Heart left ventricle (tissue), 16 donors: ENCODE measurements around the gene PATJ. TPM values are rescaled to one million over a fixed set of nuclear protein-coding genes. Genes with fewer than 3 reads are reported as not detected.
A peak's percentile ranks its signal among the peaks of the same experiment; 100 is the strongest.

ENCODE experiments used
- ATAC-seq, 4 donors: fragments of 200-7000 bp; cut with Tn5 transposase; one replicate each; pipeline ENCODE4 v1.9.1; 2020 to 2022; ENCODE audit warnings: moderate library complexity in 4 of 4, mild to moderate bottlenecking in 3 of 4, moderate number of reproducible peaks in 1 of 4
- DNase-seq, 5 donors: peaks; one replicate each; pipeline ENCODE4 v3.0.0-alpha.2; 2020
- H3K27ac ChIP-seq, 12 donors: fragments of 200-600 bp; sonication (generic) in 4 of 12; one replicate each; pipeline versions ENCODE4 v1.5.0 to v1.8.0; 2016 to 2022; ENCODE audit warnings: mild to moderate bottlenecking in 2 of 12
- H3K27me3 ChIP-seq, 9 donors: fragments of 200-600 bp; sonication (generic) in 2 of 9; one replicate each; pipeline versions ENCODE4 v1.5.1 to v1.8.0; 2016 to 2022; ENCODE audit warnings: mild to moderate bottlenecking in 3 of 9
- H3K36me3 ChIP-seq, 9 donors: fragments of 200-600 bp; sonication (generic) in 2 of 9; one replicate each; pipeline versions ENCODE4 v1.5.0 to v1.8.0; 2018 to 2022; ENCODE audit warnings: mild to moderate bottlenecking in 2 of 9
- H3K4me1 ChIP-seq, 12 donors: fragments of 200-600 bp; sonication (generic) in 4 of 12; one replicate each; pipeline versions ENCODE4 v1.5.0 to v1.8.0; 2016 to 2022; ENCODE audit warnings: mild to moderate bottlenecking in 3 of 12
- H3K4me3 ChIP-seq, 12 donors: fragments of 200-600 bp; sonication (generic) in 4 of 12; one replicate each; pipeline versions ENCODE4 v1.5.0 to v1.8.0; 2017 to 2022; ENCODE audit warnings: mild to moderate bottlenecking in 9 of 12, moderate library complexity in 4 of 12
- H3K9me3 ChIP-seq, 12 donors: fragments of 200-600 bp; sonication (generic) in 4 of 12; one replicate each; pipeline versions ENCODE4 v1.5.0 to v1.8.0; 2016 to 2022; ENCODE audit warnings: mild to moderate bottlenecking in 1 of 12
- POLR2A ChIP-seq, 2 donors: fragments of 450-650 bp; IDR thresholded peaks; one replicate each; pipeline ENCODE4 v1.6.1; 2017; ENCODE audit warnings: antibody characterized with exemption in 2 of 2, mild to moderate bottlenecking in 2 of 2, moderate library complexity in 2 of 2
- WGBS, 4 donors: extraction: QIAGEN DNeasy Blood & Tissue Kit in 2 of 4; methylation state at CpG; one replicate each; pipeline versions ENCODE4 v1.1.5 to v1.1.7; 2013 to 2018; 5-methylcytosine and 5-hydroxymethylcytosine counted together
- intact Hi-C, 10 donors: fragments of 100-400 bp; cut with DNase I; formaldehyde crosslinking; loops; one replicate each; pipeline versions ENCODE4 v1.11.1 to v1.14.2; 2022
- polyA plus RNA-seq, 2 donors: library from polyadenylated mRNA; stranded (reverse); fragments of 200-250 nt; gene quantifications; one replicate each; pipeline ENCODE4 v1.2.3, GENCODE V29; 2013
- total RNA-seq, 9 donors: library from RNA; depleted of rRNA in 2 of 9; stranded (reverse); fragments of >200 nt in 2 of 9; fragmentation: NEBNext Ultra II Directional in 3 of 9; extraction: Animal tissue kit (Norgen Biotek cat#: 25700) in 3 of 9; gene quantifications; one replicate each; pipeline versions ENCODE4 v1.1.0 to v1.2.4, GENCODE V29; 2016 to 2023
- TF ChIP-seq, protein P1 (sequence below), 12 donors: fragments of 200-600 bp; sonication (generic) in 4 of 12; IDR thresholded peaks; one replicate each; pipeline versions ENCODE4 v1.5.0 to v1.8.0; 2018 to 2022; ENCODE audit warnings: antibody characterized with exemption in 12 of 12, mild to moderate bottlenecking in 5 of 12
- donor health status: ischemic (EF 13 %, LVEDD 7.1; RV severe dilation, severe dysfunction).
- donor health status: healthy with polysubstance abuse.
- donor health status: DM: no; HTN: yes; CAD: no.
- donor health status: DM: no; HTN: no; CAD: no.
- donor health status: ischemic (EF 25% LVEDD 6.9; RV normal size, moderate dysfunction).
- donor health status: ischemic (EF 25% LVEDD 5.7; RV mildly dilated, moderate dysfunction).
- donor health status: healthy.
- donor health status: DM: yes; HTN: yes; CAD: no.
- donor health status: ischemic (EF 35%, LVEDD 5.7; RV mildly dilated, moderate dysfunction).
- donor health status: nonischemic (EF 11% LVEDD 7.7; RV severe dilation, severe dysfunction).
- donor health status: DM: yes; HTN: yes; CAD: no.
- donor health status: PGD.
- donor health status: ischemic (EF 29% LVEDD 5.4; RV normal size, mild dysfunction).
- donor health status: nonischemic (EF 23%, LVEDD 6.1; RV moderate dilation, normal function).

Gene PATJ
- total and polyA plus RNA-seq, 11 donors, result 6.6 to 190 (median 105) TPM

- no peak overlapping the region for H3K4me3 ChIP-seq
- no peaks in the 10 kb centered on the region for H3K27me3 ChIP-seq
- H3K9me3 ChIP-seq, result no peaks in the 10 kb centered on the region
- no peak overlapping the region for H3K27ac ChIP-seq
- H3K36me3 ChIP-seq, result peaks cover 0 to 9% (median 0%) of the 10 kb centered on the region in 9 donors
- DNase-seq, result no peak
- WGBS, 4 donors, result 66 to 70% (median 67%) methylated on average over 6 of the region's 6 CpGs
- no peak for TF ChIP-seq POLR2A (IDR thresholded peaks at IDR 0.05)
- TF ChIP-seq, protein P1, sequence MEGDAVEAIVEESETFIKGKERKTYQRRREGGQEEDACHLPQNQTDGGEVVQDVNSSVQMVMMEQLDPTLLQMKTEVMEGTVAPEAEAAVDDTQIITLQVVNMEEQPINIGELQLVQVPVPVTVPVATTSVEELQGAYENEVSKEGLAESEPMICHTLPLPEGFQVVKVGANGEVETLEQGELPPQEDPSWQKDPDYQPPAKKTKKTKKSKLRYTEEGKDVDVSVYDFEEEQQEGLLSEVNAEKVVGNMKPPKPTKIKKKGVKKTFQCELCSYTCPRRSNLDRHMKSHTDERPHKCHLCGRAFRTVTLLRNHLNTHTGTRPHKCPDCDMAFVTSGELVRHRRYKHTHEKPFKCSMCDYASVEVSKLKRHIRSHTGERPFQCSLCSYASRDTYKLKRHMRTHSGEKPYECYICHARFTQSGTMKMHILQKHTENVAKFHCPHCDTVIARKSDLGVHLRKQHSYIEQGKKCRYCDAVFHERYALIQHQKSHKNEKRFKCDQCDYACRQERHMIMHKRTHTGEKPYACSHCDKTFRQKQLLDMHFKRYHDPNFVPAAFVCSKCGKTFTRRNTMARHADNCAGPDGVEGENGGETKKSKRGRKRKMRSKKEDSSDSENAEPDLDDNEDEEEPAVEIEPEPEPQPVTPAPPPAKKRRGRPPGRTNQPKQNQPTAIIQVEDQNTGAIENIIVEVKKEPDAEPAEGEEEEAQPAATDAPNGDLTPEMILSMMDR (IDR thresholded peaks at IDR 0.05), result no peak
- H3K4me1 ChIP-seq, result peaks cover 0 to 17% (median 0%) of the 10 kb centered on the region in 12 donors
- ATAC-seq, result no peak
- intact Hi-C loops, result no loop called here
These were observed 280.2 kb downstream of the PATJ start for GRCh38 chr1:62022382-62022983.

DNA sequence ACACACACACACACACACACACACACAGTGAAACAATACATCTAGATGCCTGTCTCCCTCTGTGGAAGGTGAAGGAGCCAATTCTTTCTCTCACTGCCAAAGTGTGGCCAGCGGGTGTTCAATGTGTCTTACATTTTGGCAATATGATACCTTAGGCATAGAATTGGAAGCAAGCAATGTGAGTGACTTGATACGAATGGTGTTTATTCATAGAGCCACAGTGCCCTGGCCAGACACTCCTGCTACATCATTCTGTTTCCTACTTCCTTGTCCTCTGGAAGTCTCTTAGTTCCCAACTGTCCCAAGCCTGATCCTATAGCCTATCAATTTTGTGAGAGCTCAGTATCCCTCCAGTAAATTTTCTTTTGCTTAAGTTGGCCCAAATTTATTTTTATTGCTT is 282.4 kb downstream of the PATJ start:
- peak in 2 of 4 donors; percentile 55 to 65 for ATAC-seq
- Histone ChIP-seq H3K27ac (peak overlapping the region in 1 of 12 donors; percentile 7), H3K9me3 (peaks cover 0 to 11% (median 0%) of the 10 kb centered on the region in 12 donors), H3K4me3 (no peak overlapping the region), H3K27me3 (no peaks in the 10 kb centered on the region), H3K4me1 (peaks cover 0 to 17% (median 0%) of the 10 kb centered on the region in 12 donors), H3K36me3 (peaks cover 0 to 3% (median 0%) of the 10 kb centered on the region in 9 donors)
- intact Hi-C loops, result no loop called here
- 42 to 71% (median 60%) methylated on average over 2 of the region's 2 CpGs for WGBS, 4 donors
- TF ChIP-seq, protein P1 (IDR thresholded peaks at IDR 0.05), result no peak
- TF ChIP-seq POLR2A (IDR thresholded peaks at IDR 0.05), result no peak
- DNase-seq, result no peak

- peak overlapping the region in 1 of 12 donors; percentile 7 for H3K27ac ChIP-seq
- H3K4me1 ChIP-seq, result peaks cover 0 to 17% (median 0%) of the 10 kb centered on the region in 12 donors
- H3K4me3 ChIP-seq, result no peak overlapping the region
- H3K36me3 ChIP-seq, result peaks cover 0 to 3% (median 0%) of the 10 kb centered on the region in 9 donors
- no peak for TF ChIP-seq POLR2A (IDR thresholded peaks at IDR 0.05)
- TF ChIP-seq, protein P1 (IDR thresholded peaks at IDR 0.05), result no peak
- H3K9me3 ChIP-seq, result peaks cover 0 to 11% (median 0%) of the 10 kb centered on the region in 12 donors
- intact Hi-C loops, result no loop called here
- no peaks in the 10 kb centered on the region for H3K27me3 ChIP-seq
- WGBS, 4 donors, result 53 to 65% (median 56%) methylated on average over 4 of the region's 4 CpGs
- ATAC-seq (peak in 2 of 4 donors; percentile 20 to 25), DNase-seq (no peak)
These were observed 282.9 kb downstream of the PATJ start for GRCh38 chr1:62025154-62025553.

- DNase-seq (no peak), ATAC-seq (no peak)
- Histone ChIP-seq H3K4me3 (no peak overlapping the region), H3K27ac (no peak overlapping the region), H3K36me3 (peaks cover 0 to 3% (median 0%) of the 10 kb centered on the region in 9 donors), H3K27me3 (no peaks in the 10 kb centered on the region), H3K4me1 (peaks cover 0 to 17% (median 0%) of the 10 kb centered on the region in 12 donors), H3K9me3 (peaks cover 0 to 11% (median 0%) of the 10 kb centered on the region in 12 donors)
- WGBS, 4 donors, result 66 to 77% (median 75%) methylated on average over 2 of the region's 2 CpGs
- intact Hi-C loops, result no loop called here
- TF ChIP-seq POLR2A (IDR thresholded peaks at IDR 0.05), result no peak
- TF ChIP-seq, protein P1 (IDR thresholded peaks at IDR 0.05), result no peak
These were observed 283.6 kb downstream of the PATJ start for GRCh38 chr1:62025892-62026291.
